Panc1 (cell line): ENCODE measurements around the gene TBCD. TPM values are rescaled to one million over a fixed set of nuclear protein-coding genes. Genes with fewer than 3 reads are reported as not detected.

Experiments used
- ATAC-seq: fragments of 200-7000 bp; cut with Tn5 transposase; 2 replicates; pipeline ENCODE4 v1.9.1; 2020; ENCODE audit warnings: mild to moderate bottlenecking, moderate library complexity
- BruUV-seq: library from RNA; stranded (reverse); fragments of 400-500 nt; replicated peaks from 2 replicates; lab custom pipeline; 2021; lab: Mats Ljungman, UMichigan
- CTCF ChIA-PET: fragments of 300-600 bp; sonication (Branson Sonifier 250); formaldehyde crosslinking; loops from one replicate; lab custom pipeline; 2022; ENCODE audit warnings: antibody characterized with exemption; lab: Charles Lee
- POLR2A ChIA-PET: fragments of 300-600 bp; sonication (Branson Sonifier 250); formaldehyde crosslinking; loops from one replicate; lab custom pipeline; 2022; ENCODE audit warnings: antibody characterized with exemption; lab: Charles Lee
- DNase-seq: peaks from one replicate; pipeline ENCODE4 v3.0.0-alpha.2; 2010; ENCODE audit warnings: low read depth, low spot score
- H3K27ac ChIP-seq: 2 replicates; pipeline ENCODE4 v1.5.1; 2011; ENCODE audit warnings: mild to moderate bottlenecking, low read length, inconsistent platforms
- H3K27me3 ChIP-seq: fragments of 200-500 bp; sonication (Bioruptor generic); 2 replicates; pipeline ENCODE4 v1.6.0; 2014; ENCODE audit warnings: low read length, inconsistent platforms; ENCODE audit not compliant: control insufficient read depth, insufficient read depth
- H3K36me3 ChIP-seq: fragments of 200-500 bp; sonication (Bioruptor generic); 2 replicates; pipeline ENCODE4 v1.5.1; 2014; ENCODE audit warnings: inconsistent platforms, mild to moderate bottlenecking, low read length, moderate library complexity; ENCODE audit not compliant: control insufficient read depth, insufficient read depth
- H3K4me1 ChIP-seq: 2 replicates; pipeline ENCODE4 v1.5.1; 2011; ENCODE audit warnings: inconsistent platforms, mild to moderate bottlenecking, low read length, moderate library complexity; ENCODE audit not compliant: control insufficient read depth, insufficient read depth
- H3K4me3 ChIP-seq, 2 experiments: 2 replicates each; pipeline ENCODE4 v1.5.1; 2011 to 2012; ENCODE audit warnings: low read depth in 2 of 2, low read length in 2 of 2, mild to moderate bottlenecking in 2 of 2, inconsistent platforms in 1 of 2, moderate library complexity in 1 of 2
- H3K9me3 ChIP-seq: fragments of 200-500 bp; sonication (Bioruptor generic); 2 replicates; pipeline ENCODE4 v1.5.1; 2014; ENCODE audit warnings: low read depth, mild to moderate bottlenecking, inconsistent platforms, low read length, moderate library complexity; ENCODE audit not compliant: control insufficient read depth, insufficient read depth
- POLR2AphosphoS5 ChIP-seq: IDR thresholded peaks from 2 replicates; pipeline ENCODE4 v1.6.1; 2012; ENCODE audit warnings: mild to moderate bottlenecking, low read depth, low read length, moderate library complexity
- REST ChIP-seq, 2 experiments: IDR thresholded peaks; 2 replicates each; pipeline ENCODE4 v1.6.1; 2011 to 2012; ENCODE audit warnings: low read depth in 2 of 2, control low read depth in 1 of 2, low read length in 1 of 2, mild to moderate bottlenecking in 1 of 2, moderate library complexity in 1 of 2; ENCODE audit not compliant: insufficient read depth in 1 of 2
- SIN3A ChIP-seq: IDR thresholded peaks from 2 replicates; pipeline ENCODE4 v1.6.1; 2012; ENCODE audit warnings: low read depth, mild to moderate bottlenecking, low read length, moderate library complexity, borderline replicate concordance; ENCODE audit not compliant: insufficient read depth
- TCF7L2 ChIP-seq: IDR thresholded peaks from 2 replicates; pipeline ENCODE4 v1.6.1; 2011; ENCODE audit warnings: mild to moderate bottlenecking, low read depth, low read length, inconsistent platforms
- in situ Hi-C: cut with HindIII; loops from 2 replicates; pipeline ENCODE4 v1.10.0; 2016; ENCODE audit warnings: low sequenced_read_pairs, low pct_unique_long_range_greater_than_20kb
- intact Hi-C: fragments of 100-400 bp; cut with micrococcal nuclease; formaldehyde crosslinking; loops from one replicate; pipeline ENCODE4 v1.10.0; 2022; ENCODE audit not compliant: unreplicated experiment
- total RNA-seq: library from RNA; stranded (reverse); gene quantifications from one replicate; pipeline ENCODE4 v1.2.1, GENCODE V29; 2021; ENCODE audit not compliant: unreplicated experiment
- TF ChIP-seq, protein P1 (sequence below): fragments of 450-650 bp; IDR thresholded peaks from 2 replicates; pipeline ENCODE4 v1.5.1; 2017; ENCODE audit warnings: mild to moderate bottlenecking

Gene TBCD
- total RNA-seq, 1 experiment from 2014 or later, result 186 TPM

GRCh38 chr17:82723169-82723807, 28.6 kb upstream of the TBCD start:
- BruUV-seq, result no TSS peak
- H3K9me3 ChIP-seq, result no peaks in the 10 kb centered on the region
- ATAC-seq (no peak), DNase-seq (no peak)
- TF ChIP-seq REST (IDR thresholded peaks at IDR 0.05; ENCODE audit: insufficient read depth in 1 of 2, low read depth in 2 of 2, low read length in 1 of 2) (no peak), SIN3A (no peak), TCF7L2 (no peak), POLR2AphosphoS5 (no peak)
- TF ChIP-seq, protein P1, sequence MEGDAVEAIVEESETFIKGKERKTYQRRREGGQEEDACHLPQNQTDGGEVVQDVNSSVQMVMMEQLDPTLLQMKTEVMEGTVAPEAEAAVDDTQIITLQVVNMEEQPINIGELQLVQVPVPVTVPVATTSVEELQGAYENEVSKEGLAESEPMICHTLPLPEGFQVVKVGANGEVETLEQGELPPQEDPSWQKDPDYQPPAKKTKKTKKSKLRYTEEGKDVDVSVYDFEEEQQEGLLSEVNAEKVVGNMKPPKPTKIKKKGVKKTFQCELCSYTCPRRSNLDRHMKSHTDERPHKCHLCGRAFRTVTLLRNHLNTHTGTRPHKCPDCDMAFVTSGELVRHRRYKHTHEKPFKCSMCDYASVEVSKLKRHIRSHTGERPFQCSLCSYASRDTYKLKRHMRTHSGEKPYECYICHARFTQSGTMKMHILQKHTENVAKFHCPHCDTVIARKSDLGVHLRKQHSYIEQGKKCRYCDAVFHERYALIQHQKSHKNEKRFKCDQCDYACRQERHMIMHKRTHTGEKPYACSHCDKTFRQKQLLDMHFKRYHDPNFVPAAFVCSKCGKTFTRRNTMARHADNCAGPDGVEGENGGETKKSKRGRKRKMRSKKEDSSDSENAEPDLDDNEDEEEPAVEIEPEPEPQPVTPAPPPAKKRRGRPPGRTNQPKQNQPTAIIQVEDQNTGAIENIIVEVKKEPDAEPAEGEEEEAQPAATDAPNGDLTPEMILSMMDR, result no peak
- no peak overlapping the region for H3K4me3 ChIP-seq
- no peaks in the 10 kb centered on the region for H3K27me3 ChIP-seq
- ChIA-PET CTCF (no interaction called here), POLR2A (interaction anchor here (0.7 kb wide), 1 partner anchor 17 kb away, joined by 3 read pairs; no protein-coding TSS in a partner anchor)
- intact Hi-C loops, result no loop called here
- in situ Hi-C loops, result no loop called here
- no peaks in the 10 kb centered on the region for H3K36me3 ChIP-seq
- H3K4me1 ChIP-seq, result no peaks in the 10 kb centered on the region; the same call in 1 of the 2 replicates
- H3K27ac ChIP-seq, result no peak overlapping the region

DNA sequence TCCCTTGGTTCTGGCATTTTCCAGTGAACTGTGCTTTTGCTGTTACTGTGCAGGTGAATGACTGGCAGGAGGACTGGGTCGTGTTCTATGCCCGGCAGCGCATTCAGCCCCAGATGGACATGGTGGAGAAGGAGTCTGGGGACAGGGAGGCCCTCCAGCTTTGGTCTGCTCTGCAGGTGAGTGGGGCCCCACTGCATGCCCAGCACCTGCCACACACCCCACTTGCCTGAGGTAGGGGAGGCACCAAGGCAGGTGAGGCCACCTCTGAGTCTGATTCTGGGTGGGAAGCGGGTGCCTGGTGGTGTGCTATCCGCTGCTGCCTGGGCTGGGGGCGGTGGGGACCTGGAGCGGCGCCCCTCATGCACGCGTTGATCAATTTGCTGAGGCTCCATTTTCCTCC, 25.4 kb upstream of the TBCD start:
- intact Hi-C loops (no loop called here), in situ Hi-C loops (no loop called here)
- ATAC-seq, result no peak
- Histone ChIP-seq H3K27me3 (no peaks in the 10 kb centered on the region), H3K9me3 (no peaks in the 10 kb centered on the region), H3K4me1 (no peaks in the 10 kb centered on the region), H3K36me3 (no peaks in the 10 kb centered on the region), H3K4me3 (no peak overlapping the region), H3K27ac (no peak overlapping the region)
- POLR2A ChIA-PET, result no interaction called here
- BruUV-seq, result no TSS peak
- CTCF ChIA-PET, result no interaction called here
- DNase-seq, result no peak
- TF ChIP-seq POLR2AphosphoS5, result no peak
- TF ChIP-seq SIN3A, result no peak
